Suprapubic skin (tissue), 3 donors: ENCODE data around the gene PLK1.

ENCODE experiments used
- CTCF ChIP-seq, 2 donors: fragments of 200-600 bp in 1 of 2; fragments of 450-650 bp in 1 of 2; sonication (generic) in 1 of 2; IDR thresholded peaks; one replicate each; pipeline ENCODE4 v1.5.1; 2016 to 2019; ENCODE audit warnings: antibody characterized with exemption in 2 of 2, mild to moderate bottlenecking in 1 of 2, moderate library complexity in 1 of 2
- EP300 ChIP-seq: sonication (generic); formaldehyde crosslinking; IDR thresholded peaks from one replicate; pipeline ENCODE4 v1.6.1; 2017; ENCODE audit warnings: antibody characterized with exemption
- POLR2A ChIP-seq, 2 donors: fragments of 450-650 bp; IDR thresholded peaks; one replicate each; pipeline ENCODE4 v1.6.1; 2017; ENCODE audit warnings: antibody characterized with exemption in 2 of 2, mild to moderate bottlenecking in 2 of 2, moderate library complexity in 2 of 2

GRCh38 chr16:23682181-23682580 lies 3.5 kb downstream of the PLK1 start:
- TF ChIP-seq CTCF (IDR thresholded peaks at IDR 0.05) (no peak), POLR2A (IDR thresholded peaks at IDR 0.05) (no peak), EP300 (no peak)
